Ovary (tissue), 9 donors: ENCODE measurements around the gene SNAP47. TPM values are rescaled to one million over a fixed set of nuclear protein-coding genes. Genes with fewer than 3 reads are reported as not detected.

Source experiments
- DNase-seq, 5 donors: peaks; one replicate each; pipeline ENCODE4 v3.0.0-alpha.2; 2019 to 2020
- H3K27ac ChIP-seq, 2 donors: fragments of 200-600 bp; one replicate each; pipeline versions ENCODE4 v1.5.1 to v1.8.0; 2019 to 2022
- H3K27me3 ChIP-seq: fragments of 200-600 bp; one replicate; pipeline ENCODE4 v1.8.0; 2022
- H3K36me3 ChIP-seq: fragments of 200-600 bp; sonication (generic); one replicate; pipeline ENCODE4 v1.5.1; 2019
- H3K4me1 ChIP-seq: one replicate; pipeline ENCODE4 v1.8.1; 2013; ENCODE audit warnings: mild to moderate bottlenecking, moderate library complexity; ENCODE audit not compliant: insufficient read depth
- H3K4me3 ChIP-seq: fragments of 200-600 bp; sonication (generic); one replicate; pipeline ENCODE4 v1.5.1; 2017
- H3K9me3 ChIP-seq, 2 donors: fragments of 200-600 bp in 1 of 2; sonication (generic) in 1 of 2; one replicate each; pipeline versions ENCODE4 v1.5.1 to v1.8.1; 2013 to 2019; ENCODE audit warnings: mild to moderate bottlenecking in 1 of 2, moderate library complexity in 1 of 2
- EP300 ChIP-seq: sonication (generic); formaldehyde crosslinking; IDR thresholded peaks from one replicate; pipeline ENCODE4 v1.6.1; 2017; ENCODE audit warnings: antibody characterized with exemption
- POLR2A ChIP-seq: fragments of 450-650 bp; IDR thresholded peaks from one replicate; pipeline ENCODE4 v1.6.1; 2017; ENCODE audit warnings: antibody characterized with exemption, mild to moderate bottlenecking, moderate library complexity
- WGBS, 3 donors: extraction: QIAGEN DNeasy Blood & Tissue Kit in 1 of 3; methylation state at CpG; one replicate each; pipeline versions ENCODE4 v1.1.5 to v1.1.7; 2013 to 2017; 5-methylcytosine and 5-hydroxymethylcytosine counted together
- intact Hi-C, 4 donors: fragments of 100-400 bp; cut with DNase I; formaldehyde crosslinking; loops; one replicate each; pipeline versions ENCODE4 v1.11.0 to v1.15.1; 2022 to 2023
- polyA plus RNA-seq, 2 donors: library from polyadenylated mRNA; stranded (reverse); fragments of 200-250 nt in 1 of 2; fragments of 350-450 nt in 1 of 2; fragmentation: Illumina TruSeq in 1 of 2; extraction: RNeasy Lipid Tissue Mini Kit (QIAGEN cat#74804) in 1 of 2; gene quantifications; one replicate each; pipeline ENCODE4 v1.2.3, GENCODE V29; 2013 to 2014
- total RNA-seq, 7 donors: library from RNA; depleted of rRNA in 2 of 7; stranded (reverse); fragments of >200 nt in 2 of 7; fragmentation: NEBNext Ultra II Directional in 3 of 7; extraction: Animal tissue kit (Norgen Biotek cat#: 25700) in 3 of 7; gene quantifications; one replicate each; pipeline versions ENCODE4 v1.1.0 to v1.2.4, GENCODE V29; 2016 to 2023
- TF ChIP-seq, protein P1 (sequence below), 3 donors: fragments of 450-650 bp in 2 of 3; fragments of 200-600 bp in 1 of 3; IDR thresholded peaks; one replicate each; pipeline versions ENCODE4 v1.5.1 to v1.8.0; 2016 to 2022; ENCODE audit warnings: antibody characterized with exemption in 3 of 3, mild to moderate bottlenecking in 1 of 3
- donor health status: DM: no; HTN: no; CAD: no; lungs with moderate emphysema.
- donor health status: DM: no; HTN: no; CAD: no.
- donor health status: Bipolar disorder and iron deficiency.
- donor health status: DM: yes; HTN: yes; CAD: no.
- donor health status: DM: no; HTN: no; CAD: no.
- donor health status: DM: yes; HTN: yes; CAD: no.

Gene SNAP47
- total and polyA plus RNA-seq, 9 donors = 43.5 to 135 (median 83.9) TPM

DNA sequence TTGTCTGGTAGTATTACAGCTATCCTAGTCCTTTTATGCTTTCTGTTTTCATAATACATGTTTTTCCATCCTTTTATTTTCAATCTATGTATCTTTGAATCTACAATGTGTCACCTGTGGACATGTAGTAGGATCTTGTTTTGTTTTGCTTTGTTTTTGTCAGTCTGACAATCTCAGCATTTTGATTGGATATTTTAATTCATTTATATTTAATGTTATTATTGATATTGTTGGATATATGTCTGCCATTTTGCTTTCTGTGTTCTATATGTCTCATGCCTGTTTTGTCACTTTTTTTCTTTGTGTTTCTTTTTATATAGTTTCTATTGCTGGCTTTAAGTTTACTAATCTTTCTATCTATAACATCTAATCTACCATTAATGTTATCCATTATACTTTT lies 68.7 kb downstream of the SNAP47 start:
- Histone ChIP-seq H3K9me3 (no peaks in the 10 kb centered on the region), H3K4me3 (no peak overlapping the region), H3K27ac (no peak overlapping the region), H3K4me1 (no peaks in the 10 kb centered on the region), H3K27me3 (no peaks in the 10 kb centered on the region), H3K36me3 (no peaks in the 10 kb centered on the region)
- intact Hi-C loops = no loop called here
- DNase-seq = no peak
- TF ChIP-seq, protein P1, sequence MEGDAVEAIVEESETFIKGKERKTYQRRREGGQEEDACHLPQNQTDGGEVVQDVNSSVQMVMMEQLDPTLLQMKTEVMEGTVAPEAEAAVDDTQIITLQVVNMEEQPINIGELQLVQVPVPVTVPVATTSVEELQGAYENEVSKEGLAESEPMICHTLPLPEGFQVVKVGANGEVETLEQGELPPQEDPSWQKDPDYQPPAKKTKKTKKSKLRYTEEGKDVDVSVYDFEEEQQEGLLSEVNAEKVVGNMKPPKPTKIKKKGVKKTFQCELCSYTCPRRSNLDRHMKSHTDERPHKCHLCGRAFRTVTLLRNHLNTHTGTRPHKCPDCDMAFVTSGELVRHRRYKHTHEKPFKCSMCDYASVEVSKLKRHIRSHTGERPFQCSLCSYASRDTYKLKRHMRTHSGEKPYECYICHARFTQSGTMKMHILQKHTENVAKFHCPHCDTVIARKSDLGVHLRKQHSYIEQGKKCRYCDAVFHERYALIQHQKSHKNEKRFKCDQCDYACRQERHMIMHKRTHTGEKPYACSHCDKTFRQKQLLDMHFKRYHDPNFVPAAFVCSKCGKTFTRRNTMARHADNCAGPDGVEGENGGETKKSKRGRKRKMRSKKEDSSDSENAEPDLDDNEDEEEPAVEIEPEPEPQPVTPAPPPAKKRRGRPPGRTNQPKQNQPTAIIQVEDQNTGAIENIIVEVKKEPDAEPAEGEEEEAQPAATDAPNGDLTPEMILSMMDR (IDR thresholded peaks at IDR 0.05) = no peak

DNA sequence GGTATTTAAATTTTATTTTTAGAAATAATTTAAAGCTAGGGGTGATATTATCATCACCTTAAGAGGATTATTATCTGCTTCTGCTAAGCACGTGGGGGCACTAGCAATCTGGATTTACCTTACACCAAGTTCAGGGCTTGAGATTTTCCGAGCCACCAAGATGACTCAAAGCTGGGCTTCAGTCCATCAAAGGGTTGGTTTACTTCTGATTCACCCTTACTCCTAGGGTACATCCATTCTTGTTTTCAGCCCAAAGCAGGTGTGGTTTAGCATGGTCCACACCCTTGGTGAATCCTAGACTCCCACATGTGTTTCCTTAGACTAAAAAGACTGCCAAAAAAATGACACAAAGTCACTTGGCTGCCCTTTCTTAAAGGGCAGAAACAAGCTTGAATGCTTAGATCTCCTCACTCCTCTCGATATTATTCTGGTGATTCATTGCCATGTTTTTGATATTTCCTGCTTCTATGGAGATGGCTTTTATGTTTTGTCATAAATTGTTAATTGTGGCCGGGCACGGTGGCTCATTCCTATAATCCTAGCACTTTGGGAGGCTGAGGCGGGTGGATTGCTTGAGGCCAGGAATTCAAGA lies 70.5 kb downstream of the SNAP47 start:
- Histone ChIP-seq H3K27me3 (no peaks in the 10 kb centered on the region), H3K4me1 (no peaks in the 10 kb centered on the region), H3K4me3 (no peak overlapping the region), H3K27ac (no peak overlapping the region), H3K9me3 (no peaks in the 10 kb centered on the region), H3K36me3 (no peaks in the 10 kb centered on the region)
- DNase-seq = no peak
- intact Hi-C loops = no loop called here
- 44 to 49% (median 47%) methylated on average over 6 of the region's 6 CpGs for WGBS, 3 donors
- TF ChIP-seq POLR2A (no peak), EP300 (no peak)
- TF ChIP-seq, protein P1 (IDR thresholded peaks at IDR 0.05) = no peak

DNA sequence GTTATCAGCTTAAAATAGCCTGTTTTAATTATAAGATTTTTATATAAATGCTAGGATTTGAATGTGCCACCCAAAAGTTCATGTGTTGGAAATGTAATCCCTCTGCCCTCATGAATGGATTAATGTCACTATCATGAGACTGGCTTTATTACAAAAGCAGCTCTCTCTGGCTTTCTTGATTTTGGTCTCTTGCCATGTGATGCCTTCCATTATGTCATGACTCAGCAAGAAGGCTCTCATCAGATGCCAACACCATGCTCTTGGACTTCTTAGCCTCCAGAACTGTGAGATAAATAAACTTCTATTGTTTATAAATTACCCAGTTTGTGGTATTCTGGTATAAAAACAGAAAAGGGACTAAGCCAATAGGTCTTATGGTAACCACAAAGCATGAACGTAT lies 73.3 kb downstream of the SNAP47 start:
- 74 to 83% (median 79%) methylated on average over 1 of the region's 1 CpG for WGBS, 3 donors
- no peak for TF ChIP-seq EP300
- TF ChIP-seq, protein P1 (IDR thresholded peaks at IDR 0.05) = no peak
- no peak for TF ChIP-seq POLR2A

DNA sequence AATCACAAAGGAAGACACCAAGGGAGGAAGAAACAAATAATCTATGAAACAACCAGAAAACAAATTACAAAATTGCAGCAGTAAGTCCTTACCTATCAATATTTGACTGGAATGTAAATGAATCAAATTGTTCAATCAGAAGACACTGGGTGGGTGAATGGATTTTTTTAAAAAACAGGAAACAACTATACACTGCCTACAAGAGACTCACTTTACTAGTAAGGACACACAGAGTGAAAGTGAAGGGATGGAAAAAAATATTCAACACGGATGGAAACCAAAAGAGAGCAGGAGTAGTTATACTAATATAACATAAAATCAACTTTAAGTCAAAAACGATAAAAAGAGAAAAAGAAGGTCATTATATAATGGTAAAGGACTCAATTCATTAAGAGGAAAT lies 73.8 kb downstream of the SNAP47 start:
- no peak for DNase-seq
- WGBS, 3 donors = 84 to 88% (median 85%) methylated on average over 2 of the region's 2 CpGs
- no peaks in the 10 kb centered on the region for H3K27me3 ChIP-seq
- no peaks in the 10 kb centered on the region for H3K9me3 ChIP-seq
- intact Hi-C loops = no loop called here
- no peak overlapping the region for H3K27ac ChIP-seq
- H3K4me3 ChIP-seq = no peak overlapping the region
- H3K36me3 ChIP-seq = no peaks in the 10 kb centered on the region
- H3K4me1 ChIP-seq = no peaks in the 10 kb centered on the region
- TF ChIP-seq EP300 = no peak
- TF ChIP-seq, protein P1 (IDR thresholded peaks at IDR 0.05) = no peak
- TF ChIP-seq POLR2A = no peak

More for the DNA sequence above, 73.3 kb downstream of the SNAP47 start:
- no peak overlapping the region for H3K4me3 ChIP-seq
- H3K27ac ChIP-seq = no peak overlapping the region
- no peaks in the 10 kb centered on the region for H3K27me3 ChIP-seq
- intact Hi-C loops = no loop called here
- no peaks in the 10 kb centered on the region for H3K4me1 ChIP-seq
- H3K36me3 ChIP-seq = no peaks in the 10 kb centered on the region
- no peaks in the 10 kb centered on the region for H3K9me3 ChIP-seq
- no peak for DNase-seq
